ENCODE results near the gene ELOA.

- TF ChIP-seq, protein P1, sequence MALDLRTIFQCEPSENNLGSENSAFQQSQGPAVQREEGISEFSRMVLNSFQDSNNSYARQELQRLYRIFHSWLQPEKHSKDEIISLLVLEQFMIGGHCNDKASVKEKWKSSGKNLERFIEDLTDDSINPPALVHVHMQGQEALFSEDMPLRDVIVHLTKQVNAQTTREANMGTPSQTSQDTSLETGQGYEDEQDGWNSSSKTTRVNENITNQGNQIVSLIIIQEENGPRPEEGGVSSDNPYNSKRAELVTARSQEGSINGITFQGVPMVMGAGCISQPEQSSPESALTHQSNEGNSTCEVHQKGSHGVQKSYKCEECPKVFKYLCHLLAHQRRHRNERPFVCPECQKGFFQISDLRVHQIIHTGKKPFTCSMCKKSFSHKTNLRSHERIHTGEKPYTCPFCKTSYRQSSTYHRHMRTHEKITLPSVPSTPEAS (tag by site-specific recombination; IDR thresholded peaks at IDR 0.05): no peak
- TF ChIP-seq, protein P2, sequence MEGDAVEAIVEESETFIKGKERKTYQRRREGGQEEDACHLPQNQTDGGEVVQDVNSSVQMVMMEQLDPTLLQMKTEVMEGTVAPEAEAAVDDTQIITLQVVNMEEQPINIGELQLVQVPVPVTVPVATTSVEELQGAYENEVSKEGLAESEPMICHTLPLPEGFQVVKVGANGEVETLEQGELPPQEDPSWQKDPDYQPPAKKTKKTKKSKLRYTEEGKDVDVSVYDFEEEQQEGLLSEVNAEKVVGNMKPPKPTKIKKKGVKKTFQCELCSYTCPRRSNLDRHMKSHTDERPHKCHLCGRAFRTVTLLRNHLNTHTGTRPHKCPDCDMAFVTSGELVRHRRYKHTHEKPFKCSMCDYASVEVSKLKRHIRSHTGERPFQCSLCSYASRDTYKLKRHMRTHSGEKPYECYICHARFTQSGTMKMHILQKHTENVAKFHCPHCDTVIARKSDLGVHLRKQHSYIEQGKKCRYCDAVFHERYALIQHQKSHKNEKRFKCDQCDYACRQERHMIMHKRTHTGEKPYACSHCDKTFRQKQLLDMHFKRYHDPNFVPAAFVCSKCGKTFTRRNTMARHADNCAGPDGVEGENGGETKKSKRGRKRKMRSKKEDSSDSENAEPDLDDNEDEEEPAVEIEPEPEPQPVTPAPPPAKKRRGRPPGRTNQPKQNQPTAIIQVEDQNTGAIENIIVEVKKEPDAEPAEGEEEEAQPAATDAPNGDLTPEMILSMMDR (tag by site-specific recombination; IDR thresholded peaks at IDR 0.05): no peak
- TF ChIP-seq BCL11A (tag by site-specific recombination; IDR thresholded peaks at IDR 0.05; ENCODE audit: low read depth) (no peak), PRDM1 (tag by site-specific recombination; IDR thresholded peaks at IDR 0.05) (no peak), HOXC10 (CRISPR knock-in tag; IDR thresholded peaks at IDR 0.05) (no peak), ZNF404 (tag by site-specific recombination; IDR thresholded peaks at IDR 0.05) (no peak), ZNF391 (tag by site-specific recombination; IDR thresholded peaks at IDR 0.05; ENCODE audit: borderline replicate concordance, low read depth) (no peak)
Observed at GRCh38 chr1:23732363-23733224, 10.7 kb upstream of the ELOA start.
